ENCODE measurements around the gene DISP2.

GRCh38 chr15:40342416-40343320, 15.4 kb upstream of the DISP2 start:
- TF ChIP-seq CTCF (IDR thresholded peaks at IDR 0.05) = no peak
- TF ChIP-seq POLR2A (IDR thresholded peaks at IDR 0.05) = no peak
- TF ChIP-seq EP300 (IDR thresholded peaks at IDR 0.05) = no peak
- TF ChIP-seq POLR2AphosphoS5 (IDR thresholded peaks at IDR 0.05) = no peak
